SK-N-SH treated with all-trans-retinoic acid at 6 μM for 48 hours (cell line): Measurements from ENCODE around the gene PZP.

Experiments
- CREB5 ChIP-seq: fragments of 250-450 bp; sonication (Bioruptor Pico); IDR thresholded peaks from 2 replicates; pipeline ENCODE4 v1.5.1; 2020; ENCODE audit warnings: low read depth, mild to moderate bottlenecking, moderate library complexity
- CSDC2 ChIP-seq: fragments of 250-450 bp; sonication (Bioruptor Pico); IDR thresholded peaks from 2 replicates; pipeline ENCODE4 v1.5.0; 2020; ENCODE audit warnings: mild to moderate bottlenecking, moderate library complexity
- OSR1 ChIP-seq: fragments of 250-450 bp; sonication (Bioruptor Pico); IDR thresholded peaks from 2 replicates; pipeline ENCODE4 v1.8.0; 2022; ENCODE audit warnings: moderate library complexity, mild to moderate bottlenecking, inconsistent platforms
- PATZ1 ChIP-seq: fragments of 250-450 bp; sonication (Bioruptor Pico); IDR thresholded peaks from 2 replicates; pipeline ENCODE4 v1.8.0; 2020; ENCODE audit warnings: mild to moderate bottlenecking, moderate library complexity, borderline replicate concordance
- PPARA ChIP-seq: fragments of 250-450 bp; sonication (Bioruptor Pico); IDR thresholded peaks from 2 replicates; pipeline ENCODE4 v1.5.0; 2020; ENCODE audit warnings: mild to moderate bottlenecking, borderline replicate concordance
- ZC3H10 ChIP-seq: fragments of 250-450 bp; sonication (Bioruptor Pico); IDR thresholded peaks from 2 replicates; pipeline ENCODE4 v1.5.1; 2021; ENCODE audit warnings: mild to moderate bottlenecking, moderate library complexity
- ZFP3 ChIP-seq: fragments of 250-450 bp; sonication (Bioruptor Pico); IDR thresholded peaks from 2 replicates; pipeline ENCODE4 v1.5.0; 2020; ENCODE audit warnings: mild to moderate bottlenecking, moderate library complexity
- ZNF8 ChIP-seq: fragments of 450-650 bp; formaldehyde crosslinking; IDR thresholded peaks from 2 replicates; pipeline ENCODE4 v1.5.0; 2020; ENCODE audit warnings: mild to moderate bottlenecking, moderate library complexity

GRCh38 chr12:9112076-9112853 lies 95.9 kb downstream of the PZP start:
- TF ChIP-seq ZFP3 (CRISPR knock-in tag): no peak
- TF ChIP-seq ZC3H10: no peak
- no peak for TF ChIP-seq ZNF8
- TF ChIP-seq PPARA (CRISPR knock-in tag): no peak
- no peak for TF ChIP-seq PATZ1 (CRISPR knock-in tag)
- TF ChIP-seq CREB5 (CRISPR knock-in tag): no peak
- no peak for TF ChIP-seq CSDC2 (CRISPR knock-in tag)
- TF ChIP-seq OSR1 (CRISPR knock-in tag): no peak
